SU-DHL-6 (cell line): Measurements from ENCODE around the gene CTNNA2.

Experiments
- H2AFZ ChIP-seq: fragments of 200-600 bp; sonication (generic); 2 replicates; pipeline ENCODE4 v1.6.1; 2014; ENCODE audit warnings: low read depth, mild to moderate bottlenecking, moderate library complexity, mixed read lengths, antibody characterized with exemption, low read length; ENCODE audit not compliant: severe bottlenecking
- H3F3A ChIP-seq: fragments of 200-600 bp; shearing (Covaris generic); 2 replicates; pipeline ENCODE4 v1.6.0; 2016; ENCODE audit warnings: antibody characterized with exemption, mild to moderate bottlenecking; ENCODE audit not compliant: insufficient read depth
- H3K27ac ChIP-seq: fragments of 200-600 bp; sonication (generic); 2 replicates; pipeline ENCODE4 v1.5.1; 2016; ENCODE audit warnings: low read depth, mild to moderate bottlenecking, low read length, moderate library complexity, mixed read lengths
- H3K27me3 ChIP-seq: fragments of 200-600 bp; sonication (generic), shearing (Covaris generic); 2 replicates; pipeline ENCODE4 v1.6.0; 2014; ENCODE audit warnings: mild to moderate bottlenecking, low read length
- H3K36me3 ChIP-seq: fragments of 200-600 bp; sonication (generic); 2 replicates; pipeline ENCODE4 v1.6.1; 2014; ENCODE audit warnings: mild to moderate bottlenecking, low read length, mixed read lengths
- H3K4me2 ChIP-seq: fragments of 300-600, 200-600 bp; shearing (Covaris generic), sonication (generic); 2 replicates; pipeline ENCODE4 v1.6.0; 2014; ENCODE audit warnings: low read length, low read depth, mild to moderate bottlenecking; ENCODE audit not compliant: poor library complexity, severe bottlenecking
- H3K4me3 ChIP-seq: fragments of 200-600 bp; sonication (generic); 2 replicates; pipeline ENCODE4 v1.5.1; 2014; ENCODE audit warnings: antibody characterized with exemption, low read length, mild to moderate bottlenecking, mixed read lengths; ENCODE audit not compliant: insufficient read depth, poor library complexity, severe bottlenecking
- H3K79me2 ChIP-seq: fragments of 200-600 bp; sonication (generic); 2 replicates; pipeline ENCODE4 v1.6.1; 2014; ENCODE audit warnings: mild to moderate bottlenecking, low read length, moderate library complexity; ENCODE audit not compliant: insufficient read depth
- H3K9ac ChIP-seq: fragments of 200-600 bp; sonication (generic); 2 replicates; pipeline ENCODE4 v1.7.0; 2014; ENCODE audit warnings: mild to moderate bottlenecking, low read length
- H3K9me2 ChIP-seq: fragments of 200-600 bp; sonication (generic); replicated peaks from 2 replicates; pipeline ENCODE4 v1.6.1; 2014; ENCODE audit warnings: low read length; ENCODE audit not compliant: insufficient read depth
- H3K9me3 ChIP-seq: fragments of 200-600 bp; sonication (generic); 2 replicates; pipeline ENCODE4 v1.6.1; 2014; ENCODE audit warnings: low read length, mixed read lengths; ENCODE audit not compliant: insufficient read depth
- H4K20me1 ChIP-seq: fragments of 200-600 bp; sonication (generic); 2 replicates; pipeline ENCODE4 v1.6.1; 2014; ENCODE audit warnings: low read depth, mild to moderate bottlenecking, antibody characterized with exemption, low read length, moderate library complexity, mixed read lengths
- EZH2phosphoT487 ChIP-seq: fragments of 200-600 bp; sonication (generic), shearing (Covaris generic); conservative IDR thresholded peaks from 2 replicates; pipeline ENCODE4 v1.6.1; 2018; ENCODE audit warnings: mild to moderate bottlenecking, antibody characterized with exemption, low read length, moderate library complexity, mixed read lengths
- TF ChIP-seq, protein P1 (sequence below): fragments of 200-600 bp; sonication (generic); IDR thresholded peaks from one replicate; pipeline ENCODE4 v1.5.1; 2017; ENCODE audit warnings: antibody characterized with exemption, mild to moderate bottlenecking, low read length, moderate library complexity; ENCODE audit not compliant: insufficient read depth, poor library complexity, severe bottlenecking

Gene CTNNA2

DNA sequence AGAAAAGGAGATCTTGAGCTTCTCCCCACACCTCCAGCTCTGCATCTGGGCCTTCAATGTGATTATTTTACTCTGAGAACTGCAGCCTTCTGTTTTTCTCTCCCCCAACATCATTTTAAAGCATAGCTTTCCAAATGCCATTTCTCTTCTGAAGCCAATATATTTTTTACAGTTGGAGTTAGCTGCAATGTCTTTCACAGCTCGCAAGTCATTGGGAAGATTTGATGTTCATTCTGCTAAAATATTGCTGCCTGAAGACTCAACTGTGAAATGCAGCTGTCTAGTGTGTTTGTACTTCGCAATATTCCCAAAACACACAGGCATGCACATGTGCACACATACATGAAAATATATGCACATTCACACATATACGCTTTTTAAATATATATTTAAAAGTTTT lies 496.4 kb downstream of the CTNNA2 start:
- Histone ChIP-seq H3K9ac (no peak overlapping the region), H3K4me3 (no peak overlapping the region), H3F3A (no peaks in the 10 kb centered on the region), H3K4me2 (no peak overlapping the region), H3K27ac (no peak overlapping the region), H3K9me3 (no peaks in the 10 kb centered on the region), H4K20me1 (no peaks in the 10 kb centered on the region), H2AFZ (no peak overlapping the region), H3K27me3 (no peaks in the 10 kb centered on the region), H3K36me3 (no peaks in the 10 kb centered on the region), H3K9me2 (no peaks in the 10 kb centered on the region), H3K79me2 (no peaks in the 10 kb centered on the region)
- no peak for TF ChIP-seq EZH2phosphoT487
- TF ChIP-seq, protein P1, sequence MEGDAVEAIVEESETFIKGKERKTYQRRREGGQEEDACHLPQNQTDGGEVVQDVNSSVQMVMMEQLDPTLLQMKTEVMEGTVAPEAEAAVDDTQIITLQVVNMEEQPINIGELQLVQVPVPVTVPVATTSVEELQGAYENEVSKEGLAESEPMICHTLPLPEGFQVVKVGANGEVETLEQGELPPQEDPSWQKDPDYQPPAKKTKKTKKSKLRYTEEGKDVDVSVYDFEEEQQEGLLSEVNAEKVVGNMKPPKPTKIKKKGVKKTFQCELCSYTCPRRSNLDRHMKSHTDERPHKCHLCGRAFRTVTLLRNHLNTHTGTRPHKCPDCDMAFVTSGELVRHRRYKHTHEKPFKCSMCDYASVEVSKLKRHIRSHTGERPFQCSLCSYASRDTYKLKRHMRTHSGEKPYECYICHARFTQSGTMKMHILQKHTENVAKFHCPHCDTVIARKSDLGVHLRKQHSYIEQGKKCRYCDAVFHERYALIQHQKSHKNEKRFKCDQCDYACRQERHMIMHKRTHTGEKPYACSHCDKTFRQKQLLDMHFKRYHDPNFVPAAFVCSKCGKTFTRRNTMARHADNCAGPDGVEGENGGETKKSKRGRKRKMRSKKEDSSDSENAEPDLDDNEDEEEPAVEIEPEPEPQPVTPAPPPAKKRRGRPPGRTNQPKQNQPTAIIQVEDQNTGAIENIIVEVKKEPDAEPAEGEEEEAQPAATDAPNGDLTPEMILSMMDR, result no peak

DNA sequence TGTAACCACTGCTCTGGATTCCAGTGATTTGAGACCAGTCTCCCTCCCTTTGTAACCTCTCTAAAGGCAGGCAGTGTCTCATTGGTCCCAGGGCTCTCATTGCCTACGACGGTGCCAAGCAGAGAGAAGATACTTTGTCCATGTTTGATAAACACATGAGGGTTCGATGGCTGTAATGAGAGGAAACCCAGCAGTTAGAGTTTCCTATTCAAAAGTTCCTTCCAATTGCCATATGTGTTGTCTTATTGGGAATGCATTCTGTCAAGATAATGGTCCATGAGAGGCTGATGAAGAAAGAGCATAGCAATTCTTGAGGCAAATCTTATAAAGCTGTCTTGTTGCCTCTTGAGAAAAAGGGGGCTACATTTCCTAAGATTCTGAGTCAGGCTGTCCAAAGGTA lies 499.2 kb downstream of the CTNNA2 start:
- Histone ChIP-seq H3K36me3 (no peaks in the 10 kb centered on the region), H3K9ac (no peak overlapping the region), H3K79me2 (no peaks in the 10 kb centered on the region), H3K4me2 (no peak overlapping the region), H3K9me3 (no peaks in the 10 kb centered on the region), H3K27ac (no peak overlapping the region), H3K9me2 (no peaks in the 10 kb centered on the region), H2AFZ (no peak overlapping the region), H3K4me3 (no peak overlapping the region), H3K27me3 (no peaks in the 10 kb centered on the region), H4K20me1 (no peaks in the 10 kb centered on the region), H3F3A (no peaks in the 10 kb centered on the region)
- TF ChIP-seq, protein P1, result no peak
- no peak for TF ChIP-seq EZH2phosphoT487

GRCh38 chr2:80014637-80015036 lies 501.8 kb downstream of the CTNNA2 start:
- H4K20me1 ChIP-seq, result no peaks in the 10 kb centered on the region
- H3K9me3 ChIP-seq, result no peaks in the 10 kb centered on the region
- no peaks in the 10 kb centered on the region for H3K79me2 ChIP-seq
- no peak overlapping the region for H3K4me2 ChIP-seq
- H3K9me2 ChIP-seq, result no peaks in the 10 kb centered on the region
- no peak for TF ChIP-seq EZH2phosphoT487
- TF ChIP-seq, protein P1, result no peak
- H3F3A ChIP-seq, result no peaks in the 10 kb centered on the region
- no peak overlapping the region for H3K4me3 ChIP-seq
- no peaks in the 10 kb centered on the region for H3K27me3 ChIP-seq
- no peaks in the 10 kb centered on the region for H3K36me3 ChIP-seq
- no peak overlapping the region for H2AFZ ChIP-seq
- no peak overlapping the region for H3K9ac ChIP-seq
- H3K27ac ChIP-seq, result no peak overlapping the region
